NCI-H774 (cell line): ENCODE results near the gene TCEAL1.
A peak's percentile ranks its signal among the peaks of the same experiment; 100 is the strongest.
"Not testable (repeated sequence)": the region's sequence is repeated elsewhere in the genome, so short reads cannot be mapped to it uniquely, and the experiment has no call there.

Experiments
- DNase-seq: peaks from one replicate; lab custom pipeline; 2025; lab: John Stamatoyannopoulos, UW

The TCEAL1 gene

GRCh38 chrX:103628386-103629317 lies at the start of gene TCEAL1:
Gene TCEAL1, plus strand, starts transcription at chrX:103628975. Its CDS starts 942 bp downstream, at chrX:103629917.
- no peak for DNase-seq

GRCh38 chrX:103584596-103584995 lies 44.2 kb upstream of the TCEAL1 start:
- DNase-seq = no peak

GRCh38 chrX:103585411-103586313 lies 43.1 kb upstream of the TCEAL1 start, which contains the start of gene TCEAL4:
Gene TCEAL4, plus strand, starts transcription at chrX:103585515. Its CDS starts 1,161 bp downstream, at chrX:103586676.
- DNase-seq = peak; percentile 4

GRCh38 chrX:103586314-103586646 lies 42.5 kb upstream of the TCEAL1 start:
- DNase-seq = no peak

GRCh38 chrX:103586659-103587058 lies 42.1 kb upstream of the TCEAL1 start:
- no peak for DNase-seq

- DNase-seq = not testable (repeated sequence)
These were observed 36.5 kb upstream of the TCEAL1 start for GRCh38 chrX:103592295-103592694.

- not testable (repeated sequence) for DNase-seq
These were observed 33.6 kb upstream of the TCEAL1 start for GRCh38 chrX:103595202-103595601.

GRCh38 chrX:103607364-103608305 lies 21.1 kb upstream of the TCEAL1 start, which contains the start of gene TCEAL3:
Gene TCEAL3, plus strand, starts transcription at chrX:103607963. Its CDS starts 1,102 bp downstream, at chrX:103609065.
- DNase-seq = peak; percentile 35

GRCh38 chrX:103608306-103608963 lies 20.3 kb upstream of the TCEAL1 start:
- DNase-seq = no peak

- DNase-seq = no peak
These were observed 18.5 kb upstream of the TCEAL1 start for GRCh38 chrX:103610282-103610681.

GRCh38 chrX:103613362-103613890 lies 15.3 kb upstream of the TCEAL1 start:
- DNase-seq = no peak

- DNase-seq = no peak
These were observed 13.8 kb upstream of the TCEAL1 start for GRCh38 chrX:103614999-103615398.

GRCh38 chrX:103615781-103616371 lies 12.9 kb upstream of the TCEAL1 start:
- no peak for DNase-seq

- no peak for DNase-seq
These were observed 12.0 kb upstream of the TCEAL1 start for GRCh38 chrX:103616676-103617186.

- no peak for DNase-seq
These were observed 4.7 kb upstream of the TCEAL1 start for GRCh38 chrX:103624111-103624510.

GRCh38 chrX:103626855-103627254 lies 1.9 kb upstream of the TCEAL1 start:
- DNase-seq = no peak

- no peak for DNase-seq
These were observed 769 bp downstream of the TCEAL1 start for GRCh38 chrX:103629318-103630170.

GRCh38 chrX:103630171-103630511 lies 1.4 kb downstream of the TCEAL1 start:
- DNase-seq = no peak

- no peak for DNase-seq
These were observed 2.4 kb downstream of the TCEAL1 start for GRCh38 chrX:103631145-103631544.
